ENCODE results near the gene SCGB3A1. TPM values are rescaled to one million over a fixed set of nuclear protein-coding genes. Genes with fewer than 3 reads are reported as not detected.

SCGB3A1 gene
- total RNA-seq, 1 experiment from 2014 or later = not detected

GRCh38 chr5:180600554-180601041 lies 9.3 kb upstream of the SCGB3A1 start:
- no peak overlapping the region for H3K14ac ChIP-seq (ENCODE audit: insufficient read depth, low read length)
- H3T11ph ChIP-seq (ENCODE audit: low read length) = no peak overlapping the region
- no peak overlapping the region for H3K18ac ChIP-seq (ENCODE audit: insufficient read length, low read depth, low read length)
- H3K27me3 ChIP-seq (ENCODE audit: insufficient read depth, low read length) = no peaks in the 10 kb centered on the region
- Mint-ChIP-seq H3K4me1 (peaks cover 0 to 6% of the 10 kb centered on the region in 2 experiments; a peak in 2 of 4 replicates), H3K27me3 (ENCODE audit: low read depth) (peaks cover 9% of the 10 kb centered on the region; the same call in 1 of the 2 replicates), H3K36me3 (ENCODE audit: insufficient read depth in 1 of 3, low read depth in 3 of 3) (no peaks in the 10 kb centered on the region), H3K27ac (no peak overlapping the region; a peak in 1 of 7 replicates), H3K4me3 (no peak overlapping the region), H3K9me3 (no peaks in the 10 kb centered on the region)
- H3K4me1 ChIP-seq (ENCODE audit: insufficient read depth, low read length) = no peaks in the 10 kb centered on the region
- no peak overlapping the region for H2BK12ac ChIP-seq (ENCODE audit: insufficient read length, low read depth, low read length)
- H2AK5ac ChIP-seq (ENCODE audit: insufficient read length, low read length) = no peak overlapping the region
- no peak overlapping the region for H4K5ac ChIP-seq (ENCODE audit: insufficient read length, low read depth, low read length)
- no peaks in the 10 kb centered on the region for H4K20me1 ChIP-seq (ENCODE audit: control insufficient read depth, insufficient read depth, insufficient read length)
- H3K23ac ChIP-seq (ENCODE audit: insufficient read length, low read depth, low read length) = no peak overlapping the region
- no peak overlapping the region for H3K56ac ChIP-seq (ENCODE audit: insufficient read length, low read depth, low read length)
- WGBS (ENCODE audit: extremely low coverage, insufficient read length, low lambda C conversion rate) = no CpG with 5 or more reads among the region's 12 CpGs
- H3K4ac ChIP-seq (ENCODE audit: low read depth, low read length) = no peak overlapping the region
- H3K4me2 ChIP-seq (ENCODE audit: insufficient read depth, insufficient read length, low read length) = no peak overlapping the region
- no peak overlapping the region for H3K27ac ChIP-seq (ENCODE audit: insufficient read length, low read depth, low read length)
- H4K8ac ChIP-seq (replicated peaks; ENCODE audit: insufficient read length, low read depth, low read length) = no peak overlapping the region
- no peak overlapping the region for H2BK20ac ChIP-seq (ENCODE audit: low read depth, low read length, poor library complexity, severe bottlenecking)
- no peak overlapping the region for H4K91ac ChIP-seq (ENCODE audit: insufficient read length, low read depth, low read length)
- no peak overlapping the region for H2BK5ac ChIP-seq (ENCODE audit: insufficient read length, low read length)
- H3K23me2 ChIP-seq (ENCODE audit: insufficient read length, low read depth, low read length, poor library complexity, severe bottlenecking) = no peaks in the 10 kb centered on the region
- H3K79me2 ChIP-seq (ENCODE audit: insufficient read depth, low read length) = no peaks in the 10 kb centered on the region
- H2BK15ac ChIP-seq (ENCODE audit: low read depth, low read length) = no peak overlapping the region
- H3K9ac ChIP-seq (ENCODE audit: extremely low read depth, insufficient read length, low read length) = no peak overlapping the region
- H2BK120ac ChIP-seq (ENCODE audit: low read depth, low read length, poor library complexity, severe bottlenecking) = no peak overlapping the region
- H3K9me3 ChIP-seq (ENCODE audit: control insufficient read depth, low read depth, low read length) = no peaks in the 10 kb centered on the region
- no peak for TF ChIP-seq CTCF (conservative IDR thresholded peaks at IDR 0.05)
- H3K79me1 ChIP-seq (ENCODE audit: insufficient read depth, low read depth, low read length, poor library complexity, severe bottlenecking) = no peaks in the 10 kb centered on the region
- peak; percentile 27 for DNase-seq
- H2AFZ ChIP-seq (ENCODE audit: low read length) = no peak overlapping the region
